Measurements from ENCODE around the gene CATSPER1.

GRCh38 chr11:65987336-65987735, 38.9 kb downstream of the CATSPER1 start:
- TF ChIP-seq ZNF274 (IDR thresholded peaks at IDR 0.05; ENCODE audit: low read depth, low read length) (no peak), YY1 (IDR thresholded peaks at IDR 0.05; ENCODE audit: insufficient read depth, insufficient read length) (no peak), SUZ12 (IDR thresholded peaks at IDR 0.05; ENCODE audit: extremely low read depth, insufficient read depth, insufficient read length) (no peak)
